Activated CD4-positive, alpha-beta T cell treated with anti-CD3 and anti-CD28 coated beads, Interleukin-2, amount 50 U/mL, for 1 hour (primary cell): ENCODE data around the gene FRMPD3.
A peak's percentile ranks its signal among the peaks of the same experiment; 100 is the strongest.
"Not testable (repeated sequence)": the region's sequence is repeated elsewhere in the genome, so short reads cannot be mapped to it uniquely, and the experiment has no call there.

Source experiments
- DNase-seq: peaks from one replicate; pipeline ENCODE4 v3.0.0-alpha.2; 2020

Gene FRMPD3

GRCh38 chrX:107448998-107449835 is at the start of gene FRMPD3:
FRMPD3 (plus strand) TSS chrX:107449652; CDS start chrX:107526589, 76,937 bp downstream.
- DNase-seq = no peak

- DNase-seq = no peak
Measured at GRCh38 chrX:107420571-107420970, 28.9 kb upstream of the FRMPD3 start.

- DNase-seq = no peak
Measured at GRCh38 chrX:107421337-107421861, 28.1 kb upstream of the FRMPD3 start.

- DNase-seq = peak; percentile 13
Measured at GRCh38 chrX:107429090-107429489, 20.4 kb upstream of the FRMPD3 start.

GRCh38 chrX:107440187-107440586 is 9.3 kb upstream of the FRMPD3 start:
- DNase-seq = no peak

- DNase-seq = no peak
Measured at GRCh38 chrX:107440692-107441091, 8.8 kb upstream of the FRMPD3 start.

GRCh38 chrX:107442914-107443527 is 6.4 kb upstream of the FRMPD3 start:
- no peak for DNase-seq

GRCh38 chrX:107445146-107445545 is 4.3 kb upstream of the FRMPD3 start:
- DNase-seq = no peak

GRCh38 chrX:107445631-107446030 is 3.8 kb upstream of the FRMPD3 start:
- no peak for DNase-seq

GRCh38 chrX:107447642-107448041 is 1.8 kb upstream of the FRMPD3 start:
- DNase-seq = no peak

- no peak for DNase-seq
Measured at GRCh38 chrX:107448625-107448997, 841 bp upstream of the FRMPD3 start.

GRCh38 chrX:107450823-107451509 is 1.5 kb downstream of the FRMPD3 start:
- no peak for DNase-seq

- no peak for DNase-seq
Measured at GRCh38 chrX:107451731-107452130, 2.3 kb downstream of the FRMPD3 start.

GRCh38 chrX:107452581-107452980 is 3.1 kb downstream of the FRMPD3 start:
- no peak for DNase-seq

- DNase-seq = no peak
Measured at GRCh38 chrX:107454302-107454701, 4.8 kb downstream of the FRMPD3 start.

GRCh38 chrX:107457289-107457688 is 7.8 kb downstream of the FRMPD3 start:
- no peak for DNase-seq

GRCh38 chrX:107465932-107466620 is 16.6 kb downstream of the FRMPD3 start:
- no peak for DNase-seq

GRCh38 chrX:107467271-107467670 is 17.8 kb downstream of the FRMPD3 start:
- DNase-seq = no peak

- DNase-seq = no peak
Measured at GRCh38 chrX:107470198-107470597, 20.7 kb downstream of the FRMPD3 start.

- DNase-seq = no peak
Measured at GRCh38 chrX:107470971-107471370, 21.5 kb downstream of the FRMPD3 start.

- DNase-seq = not testable (repeated sequence)
Measured at GRCh38 chrX:107471420-107471819, 22.0 kb downstream of the FRMPD3 start.

GRCh38 chrX:107477406-107477805 is 28.0 kb downstream of the FRMPD3 start:
- no peak for DNase-seq

GRCh38 chrX:107480272-107480671 is 30.8 kb downstream of the FRMPD3 start:
- no peak for DNase-seq
